K562 (cell line): ENCODE results near the gene CCR7. TPM values are rescaled to one million over a fixed set of nuclear protein-coding genes. Genes with fewer than 3 reads are reported as not detected.
A peak's percentile ranks its signal among the peaks of the same experiment; 100 is the strongest.

ENCODE experiments used
- ATAC-seq: fragments of 200-7000 bp; cut with Tn5 transposase; 3 replicates; pipeline ENCODE4 v1.9.1; 2020; ENCODE audit warnings: moderate library complexity
- BruUV-seq: library from RNA; stranded (reverse); fragments of 400-500 nt; replicated peaks from 2 replicates; lab custom pipeline; 2021; lab: Mats Ljungman, UMichigan
- CTCF ChIA-PET: fragments of 300-600 bp; formaldehyde crosslinking; extraction: SDS; loops from one replicate; lab custom pipeline; 2021; ENCODE audit warnings: low intra/inter-chr PET ratio; lab: Yijun Ruan, JAX
- POLR2A ChIA-PET: fragments of 300-600, 350-650 bp; sonication (Branson Sonifier 250); formaldehyde crosslinking; extraction: SDS; loops from one replicate; lab custom pipeline; 2021; ENCODE audit warnings: antibody characterized with exemption, inconsistent platforms; lab: Yijun Ruan, JAX
- DNase-seq, 4 experiments: peaks; one replicate each; pipeline versions ENCODE4 v3.0.0 to v3.0.0-alpha.2; 2011 to 2018; ENCODE audit warnings: low spot score in 3 of 4, mixed read lengths in 3 of 4; ENCODE audit errors: extremely low read depth in 1 of 4
- FAIRE-seq: peaks from 2 replicates; lab custom pipeline; 2011; peaks lifted over from hg19 to GRCh38; lab: Jason Lieb, UNC
- H2AFZ ChIP-seq: 2 replicates; pipeline ENCODE4 v1.6.0; 2011; ENCODE audit warnings: low read depth, low read length, control low read depth, inconsistent platforms
- H3K27ac ChIP-seq: fragments of 200-600 bp; 3 replicates; pipeline ENCODE4 v1.8.0; 2011; ENCODE audit warnings: low read depth, mild to moderate bottlenecking, control low read depth, inconsistent platforms, low read length, moderate library complexity, mixed read lengths; ENCODE audit errors: extremely low read depth
- H3K27me3 ChIP-seq, 2 experiments: fragments of 300-600 bp in 1 of 2; 2 replicates in 1 of 2; 3 replicates in 1 of 2; pipeline versions ENCODE4 v1.6.0 to v1.8.0; 2011; ENCODE audit warnings: inconsistent platforms in 2 of 2, low read length in 2 of 2, mild to moderate bottlenecking in 1 of 2, mixed read lengths in 1 of 2, moderate library complexity in 1 of 2; ENCODE audit not compliant: control insufficient read depth in 2 of 2, insufficient read depth in 2 of 2
- H3K36me3 ChIP-seq: fragments of 300-600 bp; 3 replicates; pipeline ENCODE4 v1.8.0; 2011; ENCODE audit warnings: mild to moderate bottlenecking, low read length, inconsistent platforms; ENCODE audit not compliant: control insufficient read depth, insufficient read depth
- H3K4me1 ChIP-seq, 2 experiments: fragments of 200-600 bp in 1 of 2; replicated peaks in 1 of 2; 2 replicates in 1 of 2; 3 replicates in 1 of 2; pipeline versions ENCODE4 v1.5.1 to v1.8.0; 2011; ENCODE audit warnings: inconsistent platforms in 2 of 2, low read length in 2 of 2, mild to moderate bottlenecking in 1 of 2, mixed read lengths in 1 of 2, moderate library complexity in 1 of 2; ENCODE audit not compliant: control insufficient read depth in 2 of 2, insufficient read depth in 2 of 2
- H3K4me2 ChIP-seq: 2 replicates; pipeline ENCODE4 v1.6.1; 2011; ENCODE audit warnings: low read length, control low read depth, inconsistent platforms, mixed read lengths; ENCODE audit not compliant: insufficient read depth
- H3K4me3 ChIP-seq: fragments of 200-600 bp; sonication (generic), shearing (Covaris generic); 2 replicates; pipeline ENCODE4 v1.5.1; 2016; ENCODE audit warnings: control low read depth, inconsistent platforms
- H3K79me2 ChIP-seq: fragments of 200-600 bp; 3 replicates; pipeline ENCODE4 v1.8.0; 2011; ENCODE audit warnings: low read length, inconsistent platforms; ENCODE audit not compliant: control insufficient read depth, insufficient read depth
- H3K9ac ChIP-seq, 2 experiments: 2 replicates each; pipeline versions ENCODE4 v1.6.0 to v1.6.1; 2011; ENCODE audit warnings: low read depth in 2 of 2, low read length in 2 of 2, control low read depth in 1 of 2, inconsistent platforms in 1 of 2, mild to moderate bottlenecking in 1 of 2, mixed read lengths in 1 of 2; ENCODE audit not compliant: insufficient read depth in 1 of 2
- H3K9me1 ChIP-seq: one replicate; pipeline ENCODE4 v1.6.0; 2011; ENCODE audit warnings: inconsistent platforms, mild to moderate bottlenecking, low read length, moderate library complexity; ENCODE audit not compliant: control insufficient read depth, insufficient read depth
- H3K9me3 ChIP-seq: replicated peaks from 2 replicates; pipeline ENCODE4 v1.5.1; 2011; ENCODE audit warnings: low read depth, low read length, inconsistent platforms; ENCODE audit not compliant: control insufficient read depth, insufficient read depth
- H4K20me1 ChIP-seq: replicated peaks from 2 replicates; pipeline ENCODE4 v1.6.1; 2011; ENCODE audit warnings: low read length, inconsistent platforms, mixed read lengths; ENCODE audit not compliant: control insufficient read depth, insufficient read depth
- CSDE1 ChIP-seq, 2 experiments: fragments of 450-650 bp; IDR thresholded peaks; 2 replicates each; pipeline ENCODE4 v1.6.1; 2016; ENCODE audit warnings: mild to moderate bottlenecking in 1 of 2
- CTBP1 ChIP-seq: fragments of 450-650 bp; IDR thresholded peaks from 2 replicates; pipeline ENCODE4 v1.6.1; 2016; ENCODE audit warnings: borderline replicate concordance
- DDX20 ChIP-seq: fragments of 450-650 bp; IDR thresholded peaks from 2 replicates; pipeline ENCODE4 v1.6.1; 2016; ENCODE audit warnings: missing genetic modification characterization, low read depth, mild to moderate bottlenecking, missing compliant biosample characterization, moderate library complexity
- L3MBTL2 ChIP-seq: fragments of 450-650 bp; IDR thresholded peaks from 2 replicates; pipeline ENCODE4 v1.6.1; 2016; ENCODE audit warnings: mild to moderate bottlenecking, moderate library complexity
- NFE2 ChIP-seq: IDR thresholded peaks from 2 replicates; pipeline ENCODE4 v1.6.1; 2014; ENCODE audit warnings: antibody characterized with exemption, low read depth
- RNF2 ChIP-seq: sonication (generic); IDR thresholded peaks from 2 replicates; pipeline ENCODE4 v1.6.1; 2016
- SNRNP70 ChIP-seq: fragments of 200-400 bp; formaldehyde crosslinking; optimal IDR thresholded peaks from 2 replicates; pipeline ENCODE3; 2017; ENCODE audit warnings: low read depth, low read length
- U2AF2 ChIP-seq: fragments of 200-400 bp; formaldehyde crosslinking; optimal IDR thresholded peaks from 2 replicates; pipeline ENCODE3; 2017; ENCODE audit warnings: low read depth, mild to moderate bottlenecking, low read length
- ZC3H4 ChIP-seq: sonication (generic); formaldehyde crosslinking; IDR thresholded peaks from 2 replicates; pipeline ENCODE4 v1.9.0; 2021; ENCODE audit warnings: missing genetic modification reagents, borderline replicate concordance
- ZNF57 ChIP-seq: fragments of 450-650 bp; formaldehyde crosslinking; IDR thresholded peaks from 2 replicates; pipeline ENCODE4 v1.4.0; 2020; ENCODE audit warnings: mild to moderate bottlenecking, moderate library complexity
- WGBS: fragments of 100-300 bp; shearing (Covaris generic); methylation state at CpG from one replicate; pipeline ENCODE4 v1.1.6; 2016; ENCODE audit warnings: low coverage, mixed read lengths; ENCODE audit not compliant: insufficient coverage; ENCODE audit errors: missing lambda C conversion rate; 5-methylcytosine and 5-hydroxymethylcytosine counted together
- in situ Hi-C: fragments of 300-500 bp; cut with MboI; formaldehyde crosslinking; loops from 4 replicates; pipeline ENCODE4 v1.15.0; 2018; ENCODE audit warnings: inconsistent platforms, mixed read lengths
- intact Hi-C: fragments of 100-400 bp; cut with micrococcal nuclease; formaldehyde crosslinking; loops from 2 replicates; pipeline ENCODE4 v1.14.2; 2022
- polyA plus RNA-seq, 8 experiments: library from polyadenylated mRNA; depleted of rRNA in 4 of 8; stranded (reverse) in 5 of 8; unstranded in 3 of 8; fragments of >200 nt; fragmentation: Nextera tagmentation in 2 of 8; fragmentation: Illumina TruSeq in 1 of 8; extraction: Ambion mirVana in 2 of 8; extraction: Trizol in 1 of 8; gene quantifications; 2 replicates each; pipeline versions ENCODE4 v1.2.1 to v1.2.3, GENCODE V29; 2011 to 2014; ENCODE audit warnings: inconsistent platforms in 1 of 8, missing spikeins in 1 of 8
- total RNA-seq, 7 experiments: library from RNA; depleted of rRNA in 6 of 7; stranded (reverse); fragments of >200 nt in 6 of 7; fragmentation: Illumina TruSeq in 2 of 7; extraction: Trizol in 2 of 7; gene quantifications; 2 replicates each; pipeline versions ENCODE4 v1.2.1 to v1.2.3, GENCODE V29; 2011 to 2021; ENCODE audit warnings: low replicate concordance in 1 of 7
- TF ChIP-seq, protein P1 (sequence below): IDR thresholded peaks from 3 replicates; pipeline ENCODE4 v1.6.1; 2011; ENCODE audit warnings: borderline replicate concordance, mild to moderate bottlenecking; ENCODE audit not compliant: insufficient read length, insufficient read depth
- TF ChIP-seq, protein P2 (sequence below): fragments of 450-650 bp; IDR thresholded peaks from one replicate; pipeline ENCODE4 v1.6.1; 2018; ENCODE audit warnings: mild to moderate bottlenecking, moderate library complexity; ENCODE audit not compliant: partially characterized antibody
- TF ChIP-seq, protein P3 (sequence below): fragments of 250-450 bp; sonication (Bioruptor Pico); IDR thresholded peaks from 2 replicates; pipeline ENCODE4 v1.5.0; 2021
- TF ChIP-seq, protein P4 (sequence below): fragments of 450-650 bp; IDR thresholded peaks from 2 replicates; pipeline ENCODE4 v1.6.1; 2016
- TF ChIP-seq, protein P5 (sequence below): fragments of 250-450 bp; sonication (Bioruptor Pico); IDR thresholded peaks from 2 replicates; pipeline ENCODE4 v1.5.0; 2022; ENCODE audit warnings: mild to moderate bottlenecking
- TF ChIP-seq, protein P6 (sequence below): conservative IDR thresholded peaks from 2 replicates; pipeline ENCODE4 v1.6.1; 2011; ENCODE audit warnings: low read depth, mild to moderate bottlenecking, low read length; ENCODE audit not compliant: control insufficient read depth

Gene CCR7
- total and polyA plus RNA-seq, 9 of the 15 experiments (the other 6 are each of a cell fraction or from before 2014, with no cell fraction given), result 0.14 to 1.4 (median 0.56) TPM

DNA sequence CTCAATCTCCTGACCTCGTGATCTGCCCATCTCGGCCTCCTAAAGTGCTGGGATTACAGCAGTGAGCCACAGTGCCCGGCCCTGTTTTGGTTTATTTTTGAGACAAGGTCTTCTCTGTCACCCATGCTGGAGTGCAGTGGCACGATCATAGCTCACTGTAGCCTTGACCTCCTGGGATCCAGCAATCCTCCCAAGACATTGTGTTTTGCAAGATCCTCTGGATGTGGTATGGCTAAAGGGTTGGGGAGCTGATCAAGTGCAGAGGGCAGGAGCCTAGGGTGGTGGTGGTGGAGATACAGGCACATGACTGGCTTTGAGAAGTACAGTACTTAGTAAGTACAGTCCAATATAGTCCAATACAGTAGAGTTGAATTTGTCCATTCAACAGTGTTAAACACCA is 47.3 kb downstream of the CCR7 start:
- POLR2A ChIA-PET, result interaction anchor here (0.5 kb wide), 1 partner anchor 299 kb away, joined by 3 read pairs; the partner anchor contains the start of gene WIPF2
- no peak overlapping the region for H3K4me2 ChIP-seq
- BruUV-seq, result no TSS peak
- TF ChIP-seq, protein P1, sequence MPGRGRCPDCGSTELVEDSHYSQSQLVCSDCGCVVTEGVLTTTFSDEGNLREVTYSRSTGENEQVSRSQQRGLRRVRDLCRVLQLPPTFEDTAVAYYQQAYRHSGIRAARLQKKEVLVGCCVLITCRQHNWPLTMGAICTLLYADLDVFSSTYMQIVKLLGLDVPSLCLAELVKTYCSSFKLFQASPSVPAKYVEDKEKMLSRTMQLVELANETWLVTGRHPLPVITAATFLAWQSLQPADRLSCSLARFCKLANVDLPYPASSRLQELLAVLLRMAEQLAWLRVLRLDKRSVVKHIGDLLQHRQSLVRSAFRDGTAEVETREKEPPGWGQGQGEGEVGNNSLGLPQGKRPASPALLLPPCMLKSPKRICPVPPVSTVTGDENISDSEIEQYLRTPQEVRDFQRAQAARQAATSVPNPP, result no peak
- no peak for TF ChIP-seq DDX20
- TF ChIP-seq NFE2, result no peak
- no peak for TF ChIP-seq U2AF2
- no peak for TF ChIP-seq ZC3H4
- TF ChIP-seq, protein P2, sequence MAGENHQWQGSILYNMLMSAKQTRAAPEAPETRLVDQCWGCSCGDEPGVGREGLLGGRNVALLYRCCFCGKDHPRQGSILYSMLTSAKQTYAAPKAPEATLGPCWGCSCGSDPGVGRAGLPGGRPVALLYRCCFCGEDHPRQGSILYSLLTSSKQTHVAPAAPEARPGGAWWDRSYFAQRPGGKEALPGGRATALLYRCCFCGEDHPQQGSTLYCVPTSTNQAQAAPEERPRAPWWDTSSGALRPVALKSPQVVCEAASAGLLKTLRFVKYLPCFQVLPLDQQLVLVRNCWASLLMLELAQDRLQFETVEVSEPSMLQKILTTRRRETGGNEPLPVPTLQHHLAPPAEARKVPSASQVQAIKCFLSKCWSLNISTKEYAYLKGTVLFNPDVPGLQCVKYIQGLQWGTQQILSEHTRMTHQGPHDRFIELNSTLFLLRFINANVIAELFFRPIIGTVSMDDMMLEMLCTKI, result no peak
- TF ChIP-seq, protein P3, sequence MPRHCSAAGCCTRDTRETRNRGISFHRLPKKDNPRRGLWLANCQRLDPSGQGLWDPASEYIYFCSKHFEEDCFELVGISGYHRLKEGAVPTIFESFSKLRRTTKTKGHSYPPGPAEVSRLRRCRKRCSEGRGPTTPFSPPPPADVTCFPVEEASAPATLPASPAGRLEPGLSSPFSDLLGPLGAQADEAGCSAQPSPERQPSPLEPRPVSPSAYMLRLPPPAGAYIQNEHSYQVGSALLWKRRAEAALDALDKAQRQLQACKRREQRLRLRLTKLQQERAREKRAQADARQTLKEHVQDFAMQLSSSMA (CRISPR knock-in tag), result no peak
- no peak for TF ChIP-seq CSDE1 (IDR thresholded peaks at IDR 0.05)
- TF ChIP-seq L3MBTL2, result no peak
- TF ChIP-seq, protein P4, sequence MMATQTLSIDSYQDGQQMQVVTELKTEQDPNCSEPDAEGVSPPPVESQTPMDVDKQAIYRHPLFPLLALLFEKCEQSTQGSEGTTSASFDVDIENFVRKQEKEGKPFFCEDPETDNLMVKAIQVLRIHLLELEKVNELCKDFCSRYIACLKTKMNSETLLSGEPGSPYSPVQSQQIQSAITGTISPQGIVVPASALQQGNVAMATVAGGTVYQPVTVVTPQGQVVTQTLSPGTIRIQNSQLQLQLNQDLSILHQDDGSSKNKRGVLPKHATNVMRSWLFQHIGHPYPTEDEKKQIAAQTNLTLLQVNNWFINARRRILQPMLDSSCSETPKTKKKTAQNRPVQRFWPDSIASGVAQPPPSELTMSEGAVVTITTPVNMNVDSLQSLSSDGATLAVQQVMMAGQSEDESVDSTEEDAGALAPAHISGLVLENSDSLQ, result no peak
- TF ChIP-seq RNF2, result no peak
- no peak for TF ChIP-seq CTBP1
- TF ChIP-seq ZNF57 (CRISPR knock-in tag), result no peak
- TF ChIP-seq, protein P5, sequence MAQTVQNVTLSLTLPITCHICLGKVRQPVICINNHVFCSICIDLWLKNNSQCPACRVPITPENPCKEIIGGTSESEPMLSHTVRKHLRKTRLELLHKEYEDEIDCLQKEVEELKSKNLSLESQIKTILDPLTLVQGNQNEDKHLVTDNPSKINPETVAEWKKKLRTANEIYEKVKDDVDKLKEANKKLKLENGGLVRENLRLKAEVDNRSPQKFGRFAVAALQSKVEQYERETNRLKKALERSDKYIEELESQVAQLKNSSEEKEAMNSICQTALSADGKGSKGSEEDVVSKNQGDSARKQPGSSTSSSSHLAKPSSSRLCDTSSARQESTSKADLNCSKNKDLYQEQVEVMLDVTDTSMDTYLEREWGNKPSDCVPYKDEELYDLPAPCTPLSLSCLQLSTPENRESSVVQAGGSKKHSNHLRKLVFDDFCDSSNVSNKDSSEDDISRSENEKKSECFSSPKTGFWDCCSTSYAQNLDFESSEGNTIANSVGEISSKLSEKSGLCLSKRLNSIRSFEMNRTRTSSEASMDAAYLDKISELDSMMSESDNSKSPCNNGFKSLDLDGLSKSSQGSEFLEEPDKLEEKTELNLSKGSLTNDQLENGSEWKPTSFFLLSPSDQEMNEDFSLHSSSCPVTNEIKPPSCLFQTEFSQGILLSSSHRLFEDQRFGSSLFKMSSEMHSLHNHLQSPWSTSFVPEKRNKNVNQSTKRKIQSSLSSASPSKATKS (CRISPR knock-in tag), result no peak
- TF ChIP-seq, protein P6, sequence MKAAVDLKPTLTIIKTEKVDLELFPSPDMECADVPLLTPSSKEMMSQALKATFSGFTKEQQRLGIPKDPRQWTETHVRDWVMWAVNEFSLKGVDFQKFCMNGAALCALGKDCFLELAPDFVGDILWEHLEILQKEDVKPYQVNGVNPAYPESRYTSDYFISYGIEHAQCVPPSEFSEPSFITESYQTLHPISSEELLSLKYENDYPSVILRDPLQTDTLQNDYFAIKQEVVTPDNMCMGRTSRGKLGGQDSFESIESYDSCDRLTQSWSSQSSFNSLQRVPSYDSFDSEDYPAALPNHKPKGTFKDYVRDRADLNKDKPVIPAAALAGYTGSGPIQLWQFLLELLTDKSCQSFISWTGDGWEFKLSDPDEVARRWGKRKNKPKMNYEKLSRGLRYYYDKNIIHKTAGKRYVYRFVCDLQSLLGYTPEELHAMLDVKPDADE, result no peak
- no peak for TF ChIP-seq SNRNP70

More for the DNA sequence above, 47.3 kb downstream of the CCR7 start:
- 89% methylated on average over 4 of the region's 4 CpGs for WGBS
- CTCF ChIA-PET, result no interaction called here
- Histone ChIP-seq H3K4me3 (no peak overlapping the region), H3K36me3 (no peaks in the 10 kb centered on the region), H4K20me1 (no peaks in the 10 kb centered on the region), H3K9ac (peak overlapping the region in 1 of 2 experiments; percentile 58; a peak in 1 of 4 replicates), H3K27ac (peak overlapping the region; percentile 46; the same call in 2 of the 3 replicates), H3K79me2 (no peaks in the 10 kb centered on the region), H3K4me1 (peaks cover 19 to 40% of the 10 kb centered on the region in 2 experiments), H3K9me1 (no peaks in the 10 kb centered on the region), H3K27me3 (no peaks in the 10 kb centered on the region), H2AFZ (no peak overlapping the region), H3K9me3 (no peaks in the 10 kb centered on the region; the same call in 1 of the 2 replicates)
- no peak for ATAC-seq
- intact Hi-C loops (no loop called here), in situ Hi-C loops (no loop called here)
- DNase-seq, result no peak
- FAIRE-seq, result no peak
